ENCODE results near the gene TEDC1.

Gene TEDC1

DNA sequence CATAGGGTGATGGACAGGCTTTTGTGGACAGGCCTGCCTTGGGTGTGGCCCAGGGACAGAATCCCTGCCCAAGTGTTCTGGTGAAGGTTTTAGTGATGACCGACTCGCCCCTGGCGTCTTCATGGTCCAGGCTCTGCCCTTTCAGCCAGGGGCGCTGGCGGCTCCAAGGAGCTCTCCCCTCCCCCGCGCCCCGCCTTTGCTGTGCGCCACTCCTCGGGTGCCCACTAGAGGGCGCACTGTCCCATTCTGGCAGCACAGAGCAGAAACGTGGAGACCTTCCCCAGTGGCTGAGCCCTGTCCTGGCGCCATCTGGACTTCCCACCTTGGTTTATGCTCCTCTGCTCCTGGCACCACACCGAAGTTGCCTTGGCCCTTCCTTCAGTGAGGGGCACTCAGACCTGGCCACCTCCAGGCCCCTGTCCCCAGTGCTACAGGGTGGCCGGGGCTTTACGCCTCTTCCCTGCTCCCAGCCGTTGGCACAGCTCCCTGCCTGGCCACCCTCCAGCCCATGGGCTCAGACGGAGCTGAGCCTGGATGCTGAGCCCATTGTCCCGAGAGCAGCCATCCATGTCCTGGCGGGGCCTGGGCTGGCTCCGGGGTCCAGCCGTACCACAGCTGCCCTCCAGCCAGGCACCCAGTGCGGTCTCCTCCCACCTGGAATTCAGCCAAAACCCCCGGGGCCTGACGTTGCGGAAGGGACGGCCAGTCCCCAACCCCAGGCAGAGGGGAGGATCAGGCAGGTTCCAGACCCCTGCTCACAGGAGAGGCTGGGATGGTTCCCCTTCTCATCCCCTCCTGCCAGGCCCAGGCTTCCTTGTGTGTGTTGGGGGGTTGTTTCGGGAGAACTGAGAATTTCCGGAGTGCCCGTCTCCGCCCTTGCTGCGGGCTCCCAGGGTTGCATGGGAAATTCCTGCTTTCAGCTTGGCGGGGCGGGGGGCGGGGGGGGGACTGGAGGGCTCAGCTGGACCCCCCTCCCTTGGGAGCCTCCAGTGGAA, 9.9 kb upstream of the TEDC1 start:
- Histone ChIP-seq H3K36me3 (ENCODE audit: control insufficient read depth in 2 of 2, insufficient read depth in 2 of 2, low read length in 2 of 2) (no peaks in the 10 kb centered on the region), H3K27ac (ENCODE audit: low read depth in 2 of 2, low read length in 2 of 2) (peak overlapping the region; percentile 94 to 99), H3K4me3 (ENCODE audit: low read length in 2 of 2) (peak overlapping the region; percentile 57 to 73), H3K4me1 (ENCODE audit: control insufficient read depth in 2 of 2, insufficient read depth in 2 of 2, low read length in 2 of 2) (peaks cover 57 to 61% of the 10 kb centered on the region in 2 donors), H3K9me3 (ENCODE audit: control insufficient read depth in 2 of 2, low read length in 2 of 2) (no peaks in the 10 kb centered on the region), H3K9ac (ENCODE audit: low read depth in 1 of 2, low read length in 2 of 2) (peak overlapping the region; percentile 82 to 91), H3K27me3 (ENCODE audit: control insufficient read depth in 2 of 2, insufficient read depth in 2 of 2, low read length in 2 of 2) (peaks cover 17 to 19% of the 10 kb centered on the region in 2 donors)

DNA sequence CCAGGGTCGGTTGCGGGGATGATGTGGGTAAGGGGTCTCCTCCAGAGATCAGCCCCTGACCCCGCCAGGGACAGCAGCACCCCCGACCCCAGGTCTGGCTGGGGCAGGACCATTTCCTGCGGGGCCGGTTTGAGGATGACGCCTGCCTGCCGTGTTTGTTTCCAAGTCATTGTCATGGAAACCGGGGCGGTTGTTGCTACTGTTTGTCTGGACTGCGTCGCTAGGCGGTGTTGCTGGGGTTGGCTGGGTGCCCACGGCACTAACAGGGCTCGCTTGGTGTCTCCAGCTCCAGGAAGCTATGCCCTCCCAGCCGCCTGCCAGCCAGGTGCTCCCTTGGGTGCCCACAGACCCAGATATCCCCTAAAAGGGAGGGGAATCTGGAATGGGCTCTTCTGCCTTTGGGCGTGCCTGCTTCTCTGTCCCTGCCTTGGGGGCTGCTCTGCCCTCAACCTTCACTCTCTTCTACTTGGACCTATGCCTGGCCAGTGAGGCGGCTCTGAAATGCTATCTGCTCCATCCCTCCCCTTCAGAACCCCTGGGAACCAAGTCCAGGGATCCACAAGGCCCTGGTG, 9.1 kb upstream of the TEDC1 start:
- Histone ChIP-seq H3K9ac (ENCODE audit: low read depth in 1 of 2, low read length in 2 of 2) (peak overlapping the region; percentile 61 to 69), H3K27ac (ENCODE audit: low read depth in 2 of 2, low read length in 2 of 2) (peak overlapping the region; percentile 94 to 99), H3K4me1 (ENCODE audit: control insufficient read depth in 2 of 2, insufficient read depth in 2 of 2, low read length in 2 of 2) (peaks cover 56 to 61% of the 10 kb centered on the region in 2 donors), H3K27me3 (ENCODE audit: control insufficient read depth in 2 of 2, insufficient read depth in 2 of 2, low read length in 2 of 2) (peaks cover 9 to 14% of the 10 kb centered on the region in 2 donors), H3K4me3 (ENCODE audit: low read length in 2 of 2) (peak overlapping the region; percentile 20 to 33), H3K9me3 (ENCODE audit: control insufficient read depth in 2 of 2, low read length in 2 of 2) (no peaks in the 10 kb centered on the region), H3K36me3 (ENCODE audit: control insufficient read depth in 2 of 2, insufficient read depth in 2 of 2, low read length in 2 of 2) (no peaks in the 10 kb centered on the region)

DNA sequence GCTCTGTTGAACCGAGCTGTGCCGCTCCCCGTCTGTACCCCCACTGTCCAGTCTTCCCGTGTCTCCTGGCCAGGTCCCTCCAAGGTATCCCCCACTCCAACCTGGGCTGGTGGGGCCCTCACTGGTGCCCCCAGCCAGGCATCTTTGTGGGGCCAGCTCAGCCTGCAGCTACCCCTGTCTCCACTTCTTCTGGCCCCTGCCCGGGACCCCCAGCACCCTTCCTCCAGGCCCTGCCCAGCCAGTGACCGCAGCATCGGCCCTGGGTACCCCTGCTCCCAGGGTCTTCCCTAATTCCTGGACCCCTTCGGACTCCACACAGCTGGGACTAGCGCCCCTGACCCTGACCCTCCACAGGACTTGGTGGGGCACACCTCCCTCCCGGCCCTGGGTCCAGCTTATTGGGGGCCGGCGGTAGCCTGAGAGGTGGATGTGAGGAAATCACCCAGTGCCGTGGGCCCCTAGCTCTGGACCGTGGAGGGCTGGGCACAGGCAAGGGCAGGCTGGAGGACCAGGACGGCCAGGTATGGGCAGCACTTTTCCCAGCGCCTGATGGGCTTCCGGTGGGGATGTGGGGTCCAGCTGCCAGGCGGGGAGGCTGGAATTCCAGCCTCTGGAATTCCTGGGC, 8.4 kb upstream of the TEDC1 start:
- peak overlapping the region; percentile 94 to 99 for H3K27ac ChIP-seq (ENCODE audit: low read depth in 2 of 2, low read length in 2 of 2)
- no peaks in the 10 kb centered on the region for H3K9me3 ChIP-seq (ENCODE audit: control insufficient read depth in 2 of 2, low read length in 2 of 2)
- no peaks in the 10 kb centered on the region for H3K36me3 ChIP-seq (ENCODE audit: control insufficient read depth in 2 of 2, insufficient read depth in 2 of 2, low read length in 2 of 2)
- H3K4me3 ChIP-seq (ENCODE audit: low read length in 2 of 2), result peak overlapping the region in 1 of 2 donors; percentile 33
- peaks cover 56 to 59% of the 10 kb centered on the region in 2 donors for H3K4me1 ChIP-seq (ENCODE audit: control insufficient read depth in 2 of 2, insufficient read depth in 2 of 2, low read length in 2 of 2)
- peak overlapping the region; percentile 61 to 69 for H3K9ac ChIP-seq (ENCODE audit: low read depth in 1 of 2, low read length in 2 of 2)
- peaks cover 7 to 10% of the 10 kb centered on the region in 2 donors for H3K27me3 ChIP-seq (ENCODE audit: control insufficient read depth in 2 of 2, insufficient read depth in 2 of 2, low read length in 2 of 2)

DNA sequence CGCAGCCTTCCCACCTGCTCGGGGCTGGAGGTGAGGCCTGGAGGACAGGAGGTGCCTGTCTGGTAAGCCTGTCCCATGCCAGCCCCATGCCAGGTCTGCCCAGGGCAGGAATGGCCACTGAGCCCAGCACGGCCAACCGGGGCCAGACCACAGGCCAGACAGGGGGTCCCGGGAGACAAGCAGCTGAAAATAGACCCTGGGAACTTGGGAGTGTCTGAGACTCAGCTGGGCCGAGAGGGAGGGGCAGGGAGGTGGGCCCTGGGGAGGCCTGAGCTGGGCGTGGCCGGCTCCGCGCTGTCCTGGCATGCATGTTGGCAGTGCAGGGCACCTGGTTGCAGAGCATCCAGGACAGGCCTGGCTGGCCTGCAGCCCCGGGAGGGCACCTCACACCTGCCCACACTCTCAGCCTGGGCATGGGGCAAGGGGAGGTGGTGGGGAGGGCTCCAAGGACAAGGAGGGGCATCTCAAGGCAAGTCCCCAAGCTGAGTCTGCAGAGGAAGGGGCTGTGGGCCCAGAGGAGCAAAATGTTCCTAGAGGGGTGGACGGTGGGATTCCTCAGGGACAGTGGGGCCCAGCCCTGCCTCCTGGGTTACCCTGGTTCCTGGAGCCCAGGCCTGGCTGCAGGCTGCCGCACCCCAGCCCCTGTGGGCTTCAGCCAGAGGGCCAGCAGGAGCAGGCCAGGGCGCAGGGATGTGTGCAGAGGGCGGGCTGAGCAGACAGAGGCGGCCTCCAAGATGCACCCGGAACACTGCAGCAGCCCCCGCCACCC, 7.6 kb upstream of the TEDC1 start:
- Histone ChIP-seq H3K9ac (ENCODE audit: low read depth in 1 of 2, low read length in 2 of 2) (peak overlapping the region in 1 of 2 donors; percentile 69), H3K36me3 (ENCODE audit: control insufficient read depth in 2 of 2, insufficient read depth in 2 of 2, low read length in 2 of 2) (no peaks in the 10 kb centered on the region), H3K27me3 (ENCODE audit: control insufficient read depth in 2 of 2, insufficient read depth in 2 of 2, low read length in 2 of 2) (peaks cover 7 to 8% of the 10 kb centered on the region in 2 donors), H3K9me3 (ENCODE audit: control insufficient read depth in 2 of 2, low read length in 2 of 2) (no peaks in the 10 kb centered on the region), H3K4me3 (ENCODE audit: low read length in 2 of 2) (no peak overlapping the region), H3K27ac (ENCODE audit: low read depth in 2 of 2, low read length in 2 of 2) (peak overlapping the region in 1 of 2 donors; percentile 99), H3K4me1 (ENCODE audit: control insufficient read depth in 2 of 2, insufficient read depth in 2 of 2, low read length in 2 of 2) (peaks cover 63 to 66% of the 10 kb centered on the region in 2 donors)

DNA sequence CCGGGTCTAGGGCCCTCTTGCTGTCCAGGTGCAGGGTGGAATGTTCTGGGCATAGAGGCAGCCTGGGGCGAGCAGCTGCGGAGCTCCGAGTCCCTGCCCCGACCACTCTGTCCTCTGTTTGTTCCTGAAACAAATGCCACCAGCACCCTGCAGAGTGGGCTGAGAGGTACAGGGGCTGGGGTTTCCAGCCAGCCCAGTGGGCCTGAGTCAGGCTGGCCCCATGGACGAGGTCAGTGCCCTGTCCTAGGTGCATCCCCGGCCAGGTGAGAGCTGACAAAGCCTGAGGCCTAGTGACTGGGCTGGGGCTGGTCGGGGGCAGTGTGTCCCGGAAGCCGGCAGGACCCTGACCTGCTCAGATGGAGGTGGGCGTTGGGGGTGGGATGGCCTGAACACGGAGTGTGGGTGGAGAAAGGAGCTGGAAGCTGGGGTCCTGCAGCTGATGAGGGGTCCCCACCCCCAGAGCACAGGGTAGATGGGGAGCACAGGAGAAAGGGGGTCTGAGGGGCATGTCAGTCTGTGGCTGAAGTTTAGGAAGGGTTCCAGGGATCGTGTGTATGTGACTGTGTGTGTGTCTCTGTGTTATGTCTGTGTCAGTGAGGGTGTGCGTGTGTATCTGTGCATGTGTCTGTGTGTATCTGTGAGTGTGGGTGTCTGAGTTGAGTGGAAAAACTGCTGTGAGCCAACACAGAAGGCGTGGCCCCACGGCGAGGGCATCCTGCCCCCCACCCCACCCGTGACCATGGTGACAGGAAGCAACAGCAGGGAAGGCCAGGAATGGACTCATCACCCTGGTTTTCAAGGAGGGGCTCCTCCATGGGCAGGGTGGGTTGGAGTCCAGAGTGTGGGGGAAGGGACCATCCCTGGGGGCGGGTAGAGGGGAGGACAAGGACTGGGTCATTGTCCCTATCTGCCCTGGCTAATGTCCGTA, 6.7 kb upstream of the TEDC1 start:
- H3K4me1 ChIP-seq (ENCODE audit: control insufficient read depth in 2 of 2, insufficient read depth in 2 of 2, low read length in 2 of 2), result peaks cover 71 to 75% of the 10 kb centered on the region in 2 donors
- no peak overlapping the region for H3K9ac ChIP-seq (ENCODE audit: low read depth in 1 of 2, low read length in 2 of 2)
- H3K27ac ChIP-seq (ENCODE audit: low read depth in 2 of 2, low read length in 2 of 2), result peak overlapping the region; percentile 24 to 44
- H3K36me3 ChIP-seq (ENCODE audit: control insufficient read depth in 2 of 2, insufficient read depth in 2 of 2, low read length in 2 of 2), result no peaks in the 10 kb centered on the region
- H3K4me3 ChIP-seq (ENCODE audit: low read length in 2 of 2), result no peak overlapping the region
- peaks cover 7% of the 10 kb centered on the region in 2 donors for H3K27me3 ChIP-seq (ENCODE audit: control insufficient read depth in 2 of 2, insufficient read depth in 2 of 2, low read length in 2 of 2)
- H3K9me3 ChIP-seq (ENCODE audit: control insufficient read depth in 2 of 2, low read length in 2 of 2), result no peaks in the 10 kb centered on the region

DNA sequence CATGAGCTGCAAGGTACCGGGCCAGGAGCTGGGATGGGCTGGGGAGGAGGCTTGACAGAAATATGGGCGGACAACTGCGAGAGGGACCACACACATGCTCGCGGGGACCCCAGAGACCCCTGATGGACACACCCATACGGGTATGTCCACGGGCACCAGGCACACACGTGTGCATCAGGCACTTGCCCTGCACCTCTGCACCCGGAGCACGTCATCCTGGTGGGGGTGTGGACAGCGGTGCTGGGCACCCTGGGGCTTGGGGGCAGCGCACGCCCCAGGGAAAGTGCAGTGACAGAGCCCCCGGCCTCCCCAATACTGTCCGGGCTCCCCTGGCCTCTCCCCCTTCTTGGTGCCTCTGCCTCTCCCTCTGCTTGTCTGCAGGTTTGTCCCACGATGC, 6.1 kb upstream of the TEDC1 start:
- peaks cover under 1% of the 10 kb centered on the region in 2 donors for H3K27me3 ChIP-seq (ENCODE audit: control insufficient read depth in 2 of 2, insufficient read depth in 2 of 2, low read length in 2 of 2)
- peak overlapping the region in 1 of 2 donors; percentile 24 for H3K27ac ChIP-seq (ENCODE audit: low read depth in 2 of 2, low read length in 2 of 2)
- no peaks in the 10 kb centered on the region for H3K9me3 ChIP-seq (ENCODE audit: control insufficient read depth in 2 of 2, low read length in 2 of 2)
- H3K9ac ChIP-seq (ENCODE audit: low read depth in 1 of 2, low read length in 2 of 2), result no peak overlapping the region
- H3K36me3 ChIP-seq (ENCODE audit: control insufficient read depth in 2 of 2, insufficient read depth in 2 of 2, low read length in 2 of 2), result no peaks in the 10 kb centered on the region
- no peak overlapping the region for H3K4me3 ChIP-seq (ENCODE audit: low read length in 2 of 2)
- peaks cover 73 to 78% of the 10 kb centered on the region in 2 donors for H3K4me1 ChIP-seq (ENCODE audit: control insufficient read depth in 2 of 2, insufficient read depth in 2 of 2, low read length in 2 of 2)

DNA sequence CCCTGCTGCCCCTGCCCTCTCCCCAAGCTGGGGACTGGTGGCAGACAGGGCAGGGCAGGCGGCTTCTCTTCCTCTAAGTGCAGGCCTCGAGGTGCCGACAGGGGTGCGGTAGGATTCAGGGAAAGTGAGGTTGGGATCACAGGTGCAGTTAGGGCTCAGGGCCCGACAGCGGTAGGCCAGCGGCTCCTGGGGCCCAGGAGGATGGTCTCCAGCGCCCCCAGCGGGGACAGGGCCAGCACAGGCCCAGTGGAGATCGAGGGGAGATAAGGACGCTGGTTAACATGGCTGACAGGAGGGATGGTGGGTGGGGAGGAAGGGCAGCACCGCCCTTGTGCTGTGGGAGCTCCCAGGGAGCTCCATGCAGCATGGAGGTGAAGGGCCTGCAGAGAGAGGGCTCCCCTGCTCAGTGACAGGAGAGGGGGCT, 5.3 kb upstream of the TEDC1 start:
- Histone ChIP-seq H3K9ac (ENCODE audit: low read depth in 1 of 2, low read length in 2 of 2) (peak overlapping the region in 1 of 2 donors; percentile 14), H3K27me3 (ENCODE audit: control insufficient read depth in 2 of 2, insufficient read depth in 2 of 2, low read length in 2 of 2) (no peaks in the 10 kb centered on the region), H3K4me1 (ENCODE audit: control insufficient read depth in 2 of 2, insufficient read depth in 2 of 2, low read length in 2 of 2) (peaks cover 72 to 75% of the 10 kb centered on the region in 2 donors), H3K9me3 (ENCODE audit: control insufficient read depth in 2 of 2, low read length in 2 of 2) (no peaks in the 10 kb centered on the region), H3K36me3 (ENCODE audit: control insufficient read depth in 2 of 2, insufficient read depth in 2 of 2, low read length in 2 of 2) (no peaks in the 10 kb centered on the region), H3K4me3 (ENCODE audit: low read length in 2 of 2) (no peak overlapping the region), H3K27ac (ENCODE audit: low read depth in 2 of 2, low read length in 2 of 2) (peak overlapping the region; percentile 93 to 94)

DNA sequence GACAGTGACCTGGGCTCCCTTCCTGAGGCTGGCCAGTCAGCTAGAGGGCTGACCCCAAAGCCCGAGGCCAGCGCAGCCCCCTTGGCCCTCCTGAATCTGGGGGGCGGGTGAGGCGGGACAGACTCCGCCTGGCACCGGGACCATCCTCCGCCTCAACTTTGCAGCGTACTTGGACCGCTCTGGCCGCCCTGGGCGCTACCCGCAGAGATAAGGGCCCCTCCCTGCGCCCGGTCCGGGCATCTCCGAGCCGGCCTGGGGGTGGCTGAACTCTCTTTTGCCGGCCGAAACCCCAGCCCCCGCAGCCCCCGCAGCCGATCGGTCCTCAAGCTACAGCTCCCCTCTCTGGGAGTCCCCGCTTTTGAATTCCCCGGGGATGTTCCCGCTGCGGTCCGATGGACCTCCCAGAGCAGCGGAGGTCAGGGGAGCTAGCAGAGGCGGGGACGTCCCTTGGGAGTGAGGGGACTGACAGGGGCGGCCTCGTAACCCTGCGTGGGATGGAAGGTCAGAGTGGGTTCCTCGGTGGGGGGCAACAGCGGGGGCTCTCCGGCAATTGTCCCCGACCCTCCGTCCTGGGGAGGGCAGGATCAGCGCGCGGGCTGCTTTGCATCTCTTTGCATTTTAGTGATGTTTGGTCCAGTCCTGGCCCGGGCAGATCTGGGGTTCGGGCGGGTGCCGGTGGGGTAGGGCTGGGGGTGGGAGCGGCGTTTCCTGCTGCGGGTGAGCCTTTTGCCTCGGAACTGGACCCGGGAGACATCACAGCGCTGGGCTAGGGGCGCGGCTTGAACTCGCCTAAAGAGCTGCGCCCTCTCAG, 4.7 kb upstream of the TEDC1 start, which contains the start of gene CRIP1:
Gene CRIP1, plus strand, starts transcription at position 724 of the 811 bp plus-strand sequence. CDS start 374 bp downstream, outside the sequence.
- no peaks in the 10 kb centered on the region for H3K27me3 ChIP-seq (ENCODE audit: control insufficient read depth in 2 of 2, insufficient read depth in 2 of 2, low read length in 2 of 2)
- peaks cover 67 to 70% of the 10 kb centered on the region in 2 donors for H3K4me1 ChIP-seq (ENCODE audit: control insufficient read depth in 2 of 2, insufficient read depth in 2 of 2, low read length in 2 of 2)
- no peaks in the 10 kb centered on the region for H3K9me3 ChIP-seq (ENCODE audit: control insufficient read depth in 2 of 2, low read length in 2 of 2)
- H3K9ac ChIP-seq (ENCODE audit: low read depth in 1 of 2, low read length in 2 of 2), result peak within 1 kb of the TSS; percentile 79 to 91
- peak within 1 kb of the TSS; percentile 93 to 94 for H3K27ac ChIP-seq (ENCODE audit: low read depth in 2 of 2, low read length in 2 of 2)
- no peaks in the 10 kb centered on the region for H3K36me3 ChIP-seq (ENCODE audit: control insufficient read depth in 2 of 2, insufficient read depth in 2 of 2, low read length in 2 of 2)
- peak within 1 kb of the TSS; percentile 76 for H3K4me3 ChIP-seq (ENCODE audit: low read length in 2 of 2)

Data from mucosa of rectum (tissue), 2 donors.